Lung (tissue), 12 donors: ENCODE data around the gene SCAND1. TPM values are rescaled to one million over a fixed set of nuclear protein-coding genes. Genes with fewer than 3 reads are reported as not detected.

Experiments used
- ATAC-seq: fragments of 200-7000 bp; cut with Tn5 transposase; one replicate; pipeline ENCODE4 v1.9.1; 2020; ENCODE audit warnings: moderate number of reproducible peaks; ENCODE audit not compliant: insufficient read depth, low FRiP score
- DNase-seq, 3 donors: peaks; one replicate each; pipeline ENCODE4 v3.0.0-alpha.2; 2013 to 2017
- H3K27ac ChIP-seq, 2 donors: one replicate each; pipeline ENCODE4 v1.5.1; 2013; ENCODE audit warnings: mild to moderate bottlenecking in 2 of 2, moderate library complexity in 2 of 2, control low read depth in 1 of 2, inconsistent platforms in 1 of 2, low read depth in 1 of 2, low read length in 1 of 2
- H3K27me3 ChIP-seq, 3 donors: one replicate each; pipeline ENCODE4 v1.5.1; 2013; ENCODE audit warnings: low read length in 2 of 3; ENCODE audit not compliant: control insufficient read depth in 3 of 3, insufficient read depth in 3 of 3
- H3K36me3 ChIP-seq, 4 donors: one replicate each; pipeline ENCODE4 v1.5.1; 2013; ENCODE audit warnings: low read length in 4 of 4, mild to moderate bottlenecking in 1 of 4, moderate library complexity in 1 of 4; ENCODE audit not compliant: control insufficient read depth in 4 of 4, insufficient read depth in 4 of 4
- H3K4me1 ChIP-seq, 5 donors: one replicate each; pipeline ENCODE4 v1.5.1; 2013; ENCODE audit warnings: low read length in 5 of 5, mild to moderate bottlenecking in 2 of 5, moderate library complexity in 1 of 5; ENCODE audit not compliant: control insufficient read depth in 5 of 5, insufficient read depth in 5 of 5
- H3K4me3 ChIP-seq: one replicate; pipeline ENCODE4 v1.5.1; 2013; ENCODE audit warnings: mild to moderate bottlenecking, control low read depth, moderate library complexity
- H3K9ac ChIP-seq, 2 donors: one replicate each; pipeline ENCODE4 v1.5.1; 2013; ENCODE audit warnings: low read length in 2 of 2, control low read depth in 1 of 2; ENCODE audit not compliant: insufficient read depth in 1 of 2
- H3K9me3 ChIP-seq, 4 donors: one replicate each; pipeline ENCODE4 v1.5.1; 2013; ENCODE audit warnings: low read length in 3 of 4, mild to moderate bottlenecking in 1 of 4, moderate library complexity in 1 of 4; ENCODE audit not compliant: control insufficient read depth in 4 of 4, insufficient read depth in 3 of 4
- WGBS, 2 donors: extraction: QIAGEN DNeasy Blood & Tissue Kit; methylation state at CpG; one replicate each; pipeline ENCODE4 v1.1.7; 2013; 5-methylcytosine and 5-hydroxymethylcytosine counted together
- polyA plus RNA-seq, 2 donors: library from polyadenylated mRNA; stranded (reverse); fragments of 200-250 nt; gene quantifications; one replicate each; pipeline ENCODE4 v1.2.1, GENCODE V29; 2013
- total RNA-seq, 2 donors: library from RNA; depleted of rRNA in 1 of 2; stranded (reverse); fragments of >200 nt in 1 of 2; gene quantifications; one replicate each; pipeline ENCODE4 v1.2.1, GENCODE V29; 2014 to 2021
- TF ChIP-seq, protein P1 (sequence below): IDR thresholded peaks from 2 replicates; pipeline ENCODE4 v1.5.1; 2012; ENCODE audit warnings: mild to moderate bottlenecking; ENCODE audit errors: control extremely low read depth, extremely low read depth
- donor health status: control.
- donor health status: control.
- donor health status: Bipolar disorder and iron deficiency.
- donor health status: healthy.
- donor health status: DM: yes; HTN: yes; CAD: no.

SCAND1 gene
- total and polyA plus RNA-seq, 4 donors, result 34.6 to 279 (median 97.1) TPM

- H3K9me3 ChIP-seq, result peaks cover 0 to 2% (median 0%) of the 10 kb centered on the region in 4 donors
- H3K36me3 ChIP-seq, result no peaks in the 10 kb centered on the region
- WGBS, 2 donors, result 76 to 79% methylated on average over 4 of the region's 4 CpGs
- H3K27me3 ChIP-seq, result no peaks in the 10 kb centered on the region
- H3K4me3 ChIP-seq, result no peak overlapping the region
- TF ChIP-seq, protein P1, sequence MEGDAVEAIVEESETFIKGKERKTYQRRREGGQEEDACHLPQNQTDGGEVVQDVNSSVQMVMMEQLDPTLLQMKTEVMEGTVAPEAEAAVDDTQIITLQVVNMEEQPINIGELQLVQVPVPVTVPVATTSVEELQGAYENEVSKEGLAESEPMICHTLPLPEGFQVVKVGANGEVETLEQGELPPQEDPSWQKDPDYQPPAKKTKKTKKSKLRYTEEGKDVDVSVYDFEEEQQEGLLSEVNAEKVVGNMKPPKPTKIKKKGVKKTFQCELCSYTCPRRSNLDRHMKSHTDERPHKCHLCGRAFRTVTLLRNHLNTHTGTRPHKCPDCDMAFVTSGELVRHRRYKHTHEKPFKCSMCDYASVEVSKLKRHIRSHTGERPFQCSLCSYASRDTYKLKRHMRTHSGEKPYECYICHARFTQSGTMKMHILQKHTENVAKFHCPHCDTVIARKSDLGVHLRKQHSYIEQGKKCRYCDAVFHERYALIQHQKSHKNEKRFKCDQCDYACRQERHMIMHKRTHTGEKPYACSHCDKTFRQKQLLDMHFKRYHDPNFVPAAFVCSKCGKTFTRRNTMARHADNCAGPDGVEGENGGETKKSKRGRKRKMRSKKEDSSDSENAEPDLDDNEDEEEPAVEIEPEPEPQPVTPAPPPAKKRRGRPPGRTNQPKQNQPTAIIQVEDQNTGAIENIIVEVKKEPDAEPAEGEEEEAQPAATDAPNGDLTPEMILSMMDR, result no peak
- no peak overlapping the region for H3K9ac ChIP-seq
- no peak overlapping the region for H3K27ac ChIP-seq
- DNase-seq, result no peak
- H3K4me1 ChIP-seq, result peaks cover 0 to 30% (median 6%) of the 10 kb centered on the region in 5 donors
- no peak for ATAC-seq
These were observed 20.0 kb upstream of the SCAND1 start for GRCh38 chr20:35974256-35974655.

- Histone ChIP-seq H3K4me1 (peaks cover 0 to 24% (median 6%) of the 10 kb centered on the region in 5 donors), H3K9me3 (peaks cover 0 to 2% (median 0%) of the 10 kb centered on the region in 4 donors), H3K9ac (no peak overlapping the region), H3K27ac (no peak overlapping the region), H3K36me3 (no peaks in the 10 kb centered on the region), H3K27me3 (no peaks in the 10 kb centered on the region), H3K4me3 (no peak overlapping the region)
- no peak for DNase-seq
- 94 to 96% methylated on average over 4 of the region's 4 CpGs for WGBS, 2 donors
- ATAC-seq, result no peak
- TF ChIP-seq, protein P1, result no peak
These were observed 18.2 kb upstream of the SCAND1 start for GRCh38 chr20:35972462-35972861.

- H3K4me3 ChIP-seq, result no peak overlapping the region
- peaks cover 0 to 19% (median 6%) of the 10 kb centered on the region in 5 donors for H3K4me1 ChIP-seq
- H3K27ac ChIP-seq, result no peak overlapping the region
- H3K9ac ChIP-seq, result no peak overlapping the region
- ATAC-seq (no peak), DNase-seq (no peak)
- no peaks in the 10 kb centered on the region for H3K27me3 ChIP-seq
- H3K9me3 ChIP-seq, result peaks cover 0 to 2% (median 0%) of the 10 kb centered on the region in 4 donors
- no peaks in the 10 kb centered on the region for H3K36me3 ChIP-seq
- WGBS, 2 donors, result 97 to 98% methylated on average over 2 of the region's 2 CpGs
- TF ChIP-seq, protein P1, result no peak
These were observed 17.7 kb upstream of the SCAND1 start for GRCh38 chr20:35971981-35972380.

GRCh38 chr20:35968930-35969329 is 14.6 kb upstream of the SCAND1 start:
- Histone ChIP-seq H3K27ac (no peak overlapping the region), H3K4me1 (peaks cover 0 to 3% (median 0%) of the 10 kb centered on the region in 5 donors), H3K36me3 (no peaks in the 10 kb centered on the region), H3K4me3 (no peak overlapping the region), H3K27me3 (no peaks in the 10 kb centered on the region), H3K9me3 (peaks cover 0 to 2% (median 0%) of the 10 kb centered on the region in 4 donors), H3K9ac (no peak overlapping the region)
- TF ChIP-seq, protein P1, result no peak
- ATAC-seq (no peak), DNase-seq (no peak)
- WGBS, 2 donors, result 82 to 85% methylated on average over 1 of the region's 1 CpG
